Measurements from ENCODE around the gene RASSF1. TPM values are rescaled to one million over a fixed set of nuclear protein-coding genes. Genes with fewer than 3 reads are reported as not detected.

RASSF1 gene, protein sequence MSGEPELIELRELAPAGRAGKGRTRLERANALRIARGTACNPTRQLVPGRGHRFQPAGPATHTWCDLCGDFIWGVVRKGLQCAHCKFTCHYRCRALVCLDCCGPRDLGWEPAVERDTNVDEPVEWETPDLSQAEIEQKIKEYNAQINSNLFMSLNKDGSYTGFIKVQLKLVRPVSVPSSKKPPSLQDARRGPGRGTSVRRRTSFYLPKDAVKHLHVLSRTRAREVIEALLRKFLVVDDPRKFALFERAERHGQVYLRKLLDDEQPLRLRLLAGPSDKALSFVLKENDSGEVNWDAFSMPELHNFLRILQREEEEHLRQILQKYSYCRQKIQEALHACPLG
- total RNA-seq (2022; extraction: Qiagen RNA extraction): 15.1 to 20.7 TPM (median 19.5 TPM) in 5 replicates

DNA sequence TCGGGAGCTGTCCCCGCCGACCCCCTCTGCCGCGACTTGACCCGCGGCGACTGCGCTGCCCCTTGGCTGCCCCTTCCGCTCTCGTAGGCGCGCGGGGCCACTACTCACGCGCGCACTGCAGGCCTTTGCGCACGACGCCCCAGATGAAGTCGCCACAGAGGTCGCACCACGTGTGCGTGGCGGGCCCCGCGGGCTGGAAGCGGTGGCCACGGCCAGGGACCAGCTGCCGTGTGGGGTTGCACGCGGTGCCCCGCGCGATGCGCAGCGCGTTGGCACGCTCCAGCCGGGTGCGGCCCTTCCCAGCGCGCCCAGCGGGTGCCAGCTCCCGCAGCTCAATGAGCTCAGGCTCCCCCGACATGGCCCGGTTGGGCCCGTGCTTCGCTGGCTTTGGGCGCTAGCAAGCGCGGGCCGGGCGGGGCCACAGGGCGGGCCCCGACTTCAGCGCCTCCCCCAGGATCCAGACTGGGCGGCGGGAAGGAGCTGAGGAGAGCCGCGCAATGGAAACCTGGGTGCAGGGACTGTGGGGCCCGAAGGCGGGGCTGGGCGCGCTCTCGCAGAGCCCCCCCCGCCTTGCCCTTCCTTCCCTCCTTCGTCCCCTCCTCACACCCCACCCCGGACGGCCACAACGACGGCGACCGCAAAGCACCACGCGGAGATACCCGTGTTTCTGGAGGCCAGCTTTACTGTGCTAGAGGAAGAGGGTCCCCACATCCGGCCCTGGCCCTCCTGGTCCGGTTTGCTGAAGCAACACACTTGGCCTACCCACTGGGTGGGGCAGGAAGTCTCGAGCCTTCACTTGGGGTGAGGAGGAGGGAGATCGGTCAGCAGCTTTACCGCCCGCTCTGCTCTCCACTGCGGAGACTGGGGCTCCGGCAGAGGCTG lies at the start of gene RASSF1:
RASSF1 (minus strand) TSS at position 389 of the 882 bp plus-strand sequence; CDS start at position 358, 31 bp downstream.

DNA sequence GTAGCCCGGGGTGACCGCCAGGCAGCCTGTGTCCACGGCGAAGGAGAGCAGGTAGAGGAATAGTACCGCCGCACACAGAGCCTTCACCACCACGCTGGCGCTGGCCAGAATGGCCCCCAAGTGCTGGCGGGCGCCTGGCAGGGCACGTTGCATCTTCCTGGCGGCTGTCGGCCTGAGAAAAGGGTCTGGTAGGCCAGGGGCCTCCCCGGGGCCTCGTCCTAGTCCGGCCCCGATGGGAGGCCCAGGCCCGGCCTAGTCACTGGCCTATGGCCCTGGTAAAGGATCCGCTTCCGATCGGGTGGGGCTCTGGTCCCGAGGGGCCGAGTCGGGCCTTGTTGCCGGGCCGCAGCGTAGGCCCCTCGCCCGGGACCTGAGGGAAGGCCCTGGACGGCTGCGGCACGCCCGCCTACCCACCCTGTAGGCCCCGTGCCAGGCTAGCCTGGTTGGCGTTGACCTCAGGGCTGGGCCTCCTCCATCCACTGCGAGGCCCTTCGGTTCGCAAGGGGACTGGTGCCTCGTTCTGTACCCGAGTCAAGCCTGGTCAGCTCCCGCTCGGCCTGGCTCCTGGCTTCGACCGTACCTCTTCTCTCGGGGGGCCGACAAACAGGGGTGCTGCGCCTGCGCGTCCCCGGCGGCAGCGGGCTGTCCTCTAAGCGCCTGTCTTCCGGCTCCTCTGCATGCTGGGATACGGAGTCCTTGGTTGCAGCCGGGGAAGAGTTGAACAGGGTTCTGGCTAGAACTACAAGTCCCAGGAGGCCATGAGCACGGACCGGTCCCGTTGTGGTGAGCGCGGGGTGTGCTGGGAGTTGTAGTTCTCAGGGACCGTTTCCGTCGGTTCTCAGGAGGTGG lies 18.5 kb upstream of the RASSF1 start, which contains the start of gene TMEM115:
TMEM115 (minus strand) TSS at position 611 of the 849 bp plus-strand sequence; CDS start at position 153, 458 bp downstream.

DNA sequence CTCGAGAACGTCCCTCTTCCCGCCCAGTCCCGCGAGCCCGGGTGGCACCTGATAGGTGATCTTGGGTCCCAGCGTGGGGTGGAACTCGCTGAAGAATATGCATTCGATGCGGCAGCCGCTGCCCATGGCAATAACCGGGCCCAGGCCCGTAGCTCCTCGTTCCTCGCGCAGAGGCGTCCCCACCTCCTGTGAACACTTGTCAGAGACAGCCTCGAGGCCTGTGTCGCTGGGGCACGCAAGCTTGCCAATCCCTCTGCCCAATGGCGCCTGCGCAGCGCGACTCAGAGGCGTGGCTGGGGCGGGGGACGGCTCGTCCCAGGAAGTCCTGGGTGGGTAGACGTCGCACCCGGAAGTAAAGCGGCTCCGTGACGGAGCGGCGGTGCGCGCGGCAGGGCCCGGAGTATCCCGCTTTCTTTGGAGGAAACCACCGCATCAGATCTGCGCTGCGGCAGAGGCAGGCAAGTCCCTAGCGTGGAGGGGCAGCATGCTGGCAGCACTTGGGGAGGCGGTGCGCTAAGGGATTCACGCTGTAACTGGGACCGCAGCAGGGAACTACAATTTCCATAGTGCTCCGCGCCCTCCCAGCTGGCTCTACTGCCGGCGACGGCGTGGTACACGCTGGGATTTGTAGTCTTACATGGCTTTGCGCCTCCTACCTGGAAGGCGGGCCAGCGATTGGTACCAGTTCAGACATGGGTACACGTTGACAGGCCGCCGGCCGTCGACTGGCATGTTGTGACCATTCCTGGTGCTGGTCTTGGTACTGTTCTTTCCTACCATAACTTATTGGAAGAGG lies 10.1 kb upstream of the RASSF1 start, which contains the start of the genes CYB561D2 and NPRL2:
CYB561D2 (plus strand) TSS at position 336 of the 796 bp plus-strand sequence. CDS start 572 bp downstream, outside the sequence.
NPRL2 (minus strand) TSS at position 249 of the 796 bp plus-strand sequence; CDS start at position 126, 123 bp downstream.

DNA sequence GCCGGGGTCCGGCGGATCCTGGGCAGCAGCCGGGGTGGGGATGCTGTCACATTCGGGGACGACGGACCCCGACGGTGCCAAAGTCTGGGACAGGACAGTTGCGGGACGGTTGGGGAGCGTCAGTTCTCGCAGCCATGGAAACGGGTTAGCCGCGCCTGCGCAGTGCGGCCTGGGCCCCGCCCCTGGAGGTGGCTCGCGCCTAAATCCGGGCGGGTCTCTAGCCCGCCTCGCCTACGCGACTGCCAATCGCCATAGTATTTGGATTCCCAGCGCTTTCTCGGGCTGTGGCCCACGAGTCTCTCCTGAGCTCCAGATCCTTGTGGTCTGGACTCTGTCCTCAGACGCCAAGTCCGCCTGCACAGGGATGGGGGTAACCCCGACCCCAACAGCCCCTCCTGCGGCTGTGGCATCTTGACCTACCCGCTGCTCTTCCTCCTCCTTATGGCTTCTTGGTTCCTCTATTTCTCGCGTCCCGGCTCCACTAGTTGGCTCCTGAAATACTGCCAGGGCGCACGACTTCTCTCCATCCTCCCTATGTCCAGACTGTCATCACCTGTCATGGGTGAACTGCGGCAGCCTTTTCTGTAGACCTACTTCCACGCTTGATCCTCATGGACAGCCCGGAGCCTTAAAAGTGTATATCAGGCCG lies 5.1 kb upstream of the RASSF1 start, which contains the start of gene ZMYND10:
ZMYND10 (minus strand) TSS at position 147 of the 649 bp plus-strand sequence. CDS start 153 bp downstream, outside the sequence.

DNA sequence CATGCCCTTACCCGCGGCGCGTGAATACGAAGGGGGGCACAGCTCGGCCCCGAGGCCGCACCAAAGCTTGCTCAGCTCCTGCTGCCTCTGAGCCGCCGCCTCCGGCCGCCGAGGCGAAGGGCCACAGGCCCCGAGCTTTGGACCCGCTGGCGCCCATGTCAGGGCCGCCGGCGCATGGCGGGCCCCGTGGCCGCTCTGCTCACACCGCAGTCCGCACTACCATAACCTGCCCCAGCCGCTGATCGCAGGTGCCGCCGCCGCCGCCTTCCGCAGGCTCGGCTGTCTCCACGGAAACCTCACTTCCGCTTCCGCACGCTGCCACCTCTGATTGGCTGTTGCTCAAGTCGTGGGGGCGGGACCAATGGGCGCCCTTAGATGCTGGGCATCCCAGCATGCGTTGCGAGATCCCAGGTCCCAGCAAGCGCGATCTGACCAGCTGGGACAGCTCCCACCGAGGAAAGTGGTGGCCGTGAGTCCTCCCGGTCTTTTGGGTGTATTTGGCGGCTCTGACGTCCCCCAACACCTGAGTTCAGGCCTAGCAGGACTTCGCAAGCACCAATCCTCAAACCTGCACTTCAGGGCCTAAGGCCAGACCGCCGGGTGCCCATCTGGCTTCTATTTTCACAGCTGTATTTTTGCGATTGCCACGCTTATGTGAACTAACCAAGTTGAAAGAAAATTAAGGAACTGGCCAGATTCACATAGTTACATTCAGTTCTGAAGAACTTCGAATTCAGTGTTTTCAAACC lies 12.5 kb downstream of the RASSF1 start, which contains the start of gene TUSC2:
TUSC2 (minus strand) TSS at position 281 of the 749 bp plus-strand sequence; CDS start at position 157, 124 bp downstream.

DNA sequence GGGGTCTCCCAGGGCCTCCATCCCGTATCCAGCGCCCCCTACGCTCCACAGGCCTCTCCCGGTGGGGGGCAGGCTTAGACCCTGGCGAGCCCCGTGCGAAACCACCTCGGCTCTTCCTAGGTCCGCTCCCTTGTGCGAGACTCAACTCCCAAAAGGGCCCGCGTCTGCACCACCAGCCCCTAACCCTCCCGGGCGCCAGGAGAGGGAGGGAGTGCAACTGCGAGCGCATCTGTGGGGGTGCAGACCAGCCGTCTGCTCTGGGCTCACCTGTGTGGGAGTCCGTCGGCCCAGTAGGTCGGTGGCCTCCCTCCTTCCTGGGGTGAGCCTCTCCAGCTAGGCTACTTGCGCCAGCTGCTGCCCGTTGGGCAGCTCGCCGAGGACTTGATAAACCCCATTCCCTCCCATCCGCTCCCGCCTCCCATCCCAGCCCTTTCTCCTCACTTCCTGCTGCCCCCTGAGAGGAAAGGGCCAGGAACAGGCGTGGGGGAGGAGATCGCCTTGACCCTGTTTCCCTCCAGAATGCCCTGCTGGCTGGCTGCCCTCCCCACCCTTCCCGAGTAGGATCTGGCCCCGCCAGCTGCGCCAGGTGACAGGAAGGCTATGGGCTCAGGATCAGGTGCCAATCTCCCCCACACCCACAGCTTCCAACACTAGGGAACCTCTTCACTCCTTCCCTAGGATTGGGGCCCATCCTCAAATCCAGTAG lies 18.1 kb downstream of the RASSF1 start, which contains the start of gene HYAL2:
HYAL2 (minus strand) TSS at position 360 of the 706 bp plus-strand sequence. CDS start 2,256 bp downstream, outside the sequence.

DNA sequence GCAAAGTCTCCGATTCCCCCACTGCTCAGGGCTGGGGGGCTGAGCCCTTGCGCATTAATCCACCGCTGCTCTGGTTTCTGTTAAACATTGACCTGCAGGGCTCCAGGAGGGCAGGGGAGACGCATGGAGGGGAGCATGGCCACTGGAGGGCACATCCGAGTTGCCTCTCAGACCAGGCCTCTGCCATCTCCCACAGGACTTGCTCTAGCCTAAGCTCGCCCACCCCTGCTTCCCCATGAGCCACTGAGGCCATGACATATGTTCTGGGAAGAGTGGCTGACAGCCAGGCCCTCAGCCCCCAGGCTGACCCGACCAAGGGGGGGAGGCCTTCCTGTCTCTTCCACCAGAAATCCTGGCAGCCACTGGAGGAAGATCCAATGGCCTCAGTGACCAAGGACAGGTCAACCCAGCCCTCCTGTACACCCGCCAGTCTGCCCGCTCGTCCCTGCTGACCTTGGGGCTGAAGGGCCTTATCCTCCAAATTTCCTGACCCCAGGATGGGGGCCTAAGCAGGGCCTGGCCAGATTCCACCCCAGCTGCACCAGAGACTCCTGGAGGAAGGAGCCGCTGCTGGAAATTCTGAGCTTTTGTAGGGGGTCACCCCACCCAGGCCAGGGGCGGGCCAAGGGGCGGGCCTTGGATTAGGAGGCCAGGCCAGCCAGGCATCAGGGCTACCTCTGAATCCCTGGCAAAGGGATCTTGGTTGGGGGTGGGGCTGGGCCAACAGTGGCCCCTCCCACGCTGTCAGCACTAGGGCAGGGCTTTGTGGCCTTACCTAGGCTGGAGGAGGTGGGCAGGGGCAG lies 37.4 kb downstream of the RASSF1 start, which contains the start of gene HYAL1:
HYAL1 (minus strand) TSS at position 562 of the 803 bp plus-strand sequence. CDS start 618 bp downstream, outside the sequence.

DNA sequence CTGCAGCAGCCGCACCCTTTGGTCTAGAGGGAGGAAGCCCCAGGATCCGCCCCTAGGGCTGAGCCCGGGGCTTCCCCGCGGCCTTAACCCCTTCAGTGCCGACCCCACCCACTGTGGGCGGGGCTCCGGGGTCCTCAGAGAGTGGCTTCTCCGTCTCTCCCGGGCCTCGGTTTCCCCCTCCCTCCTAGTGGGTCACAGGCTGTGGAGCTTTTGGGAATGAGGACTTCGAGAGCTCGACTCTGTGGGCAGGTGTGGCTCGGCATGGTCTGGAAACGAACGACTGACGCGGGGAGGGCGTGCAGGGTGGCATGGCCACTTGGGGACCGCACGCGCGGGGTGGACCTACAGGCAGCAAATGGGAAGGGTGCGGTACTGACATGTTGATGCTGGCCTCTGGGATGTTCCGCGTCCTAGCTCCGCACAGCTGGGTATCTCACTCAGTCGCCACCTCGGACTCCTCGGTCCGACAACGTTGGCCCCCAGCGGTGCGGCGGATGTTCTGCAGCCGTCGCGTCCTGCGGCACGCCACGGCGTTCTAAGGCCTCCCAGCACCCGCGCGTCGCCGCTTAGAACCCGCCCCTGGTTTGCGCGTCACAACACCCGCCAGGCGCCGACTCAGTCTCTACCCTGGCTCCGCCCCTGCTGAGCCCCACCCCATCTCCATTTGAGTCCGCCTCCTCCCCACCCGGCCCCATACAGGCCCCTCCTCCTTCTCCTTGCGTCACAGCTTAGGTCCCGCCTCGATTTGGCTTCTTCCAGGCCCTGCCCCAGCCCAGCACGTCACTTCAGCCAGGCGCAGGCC lies 41.6 kb downstream of the RASSF1 start, which contains the start of the genes HYAL3 and NAA80:
HYAL3 (minus strand) TSS at position 570 of the 802 bp plus-strand sequence. CDS start 3,803 bp downstream, outside the sequence.
NAA80 (minus strand) TSS at position 570 of the 802 bp plus-strand sequence. CDS start 1,942 bp downstream, outside the sequence.

DNA sequence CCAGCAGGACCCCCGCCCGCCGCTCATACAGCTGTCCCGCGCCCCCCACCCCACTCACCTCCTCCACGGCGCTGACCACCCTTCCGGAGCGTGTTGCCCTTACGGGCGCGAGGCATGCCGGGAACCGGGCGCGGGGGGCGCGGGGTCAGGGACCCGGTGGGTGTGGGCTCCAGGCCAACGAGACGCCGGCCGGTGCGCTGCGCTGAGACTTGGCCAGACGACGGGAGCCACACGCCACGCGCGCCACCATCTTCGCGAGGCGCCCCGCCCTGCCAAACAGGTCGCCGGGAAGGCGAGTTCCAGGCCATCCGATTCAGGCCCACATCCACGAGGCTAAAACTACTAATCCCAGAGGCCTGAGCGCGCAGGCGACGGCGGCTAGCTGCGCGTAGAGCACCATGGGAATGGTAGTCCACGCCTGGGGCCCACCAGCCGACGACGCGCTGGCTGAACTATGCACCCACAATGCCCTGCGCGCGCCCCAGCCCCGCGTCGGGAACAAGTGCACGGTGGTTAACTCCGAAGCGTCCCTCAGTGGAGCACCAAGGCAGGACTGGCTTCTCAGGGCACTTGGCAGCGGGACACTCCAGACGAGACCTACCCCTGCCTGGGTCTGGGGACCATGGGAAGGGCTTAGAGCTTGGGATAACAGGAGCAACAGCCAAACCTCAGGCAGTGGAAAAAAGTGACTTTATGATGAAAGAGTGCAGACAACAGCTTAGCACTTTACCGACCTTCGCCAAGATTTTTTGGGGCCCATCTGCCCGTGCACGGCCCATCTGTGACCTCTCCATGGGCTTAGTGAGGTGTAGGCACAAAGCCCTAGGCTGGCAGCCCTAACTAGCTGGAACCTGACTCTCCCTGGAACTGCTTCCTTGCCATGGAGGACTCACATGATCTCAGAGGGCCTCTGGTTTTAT lies 48.2 kb downstream of the RASSF1 start, which contains the start of gene IFRD2:
IFRD2 (minus strand) TSS at position 271 of the 920 bp plus-strand sequence; CDS start at position 116, 155 bp downstream.

Other genes starting within 250 kb of the RASSF1 start
- gene SEMA3F, start 185.5 kb downstream of the RASSF1 start, total RNA-seq (2022; extraction: Qiagen RNA extraction): 14.4 to 21.6 TPM (median 19.7 TPM) in 5 replicates
- 0.05 to 0.25 TPM (median 0.22 TPM) in 3 of 5 replicates, not detected in the others for gene GNAT1, start 149.2 kb downstream of the RASSF1 start, total RNA-seq (2022; extraction: Qiagen RNA extraction)
- 0.03 to 0.15 TPM (median 0.13 TPM) in 4 of 5 replicates, not detected in the other for gene SLC38A3, start 135.6 kb downstream of the RASSF1 start, total RNA-seq (2022; extraction: Qiagen RNA extraction)
- 39.0 to 48.9 TPM (median 46.5 TPM) in 5 replicates for gene GNAI2, start 104.6 kb downstream of the RASSF1 start, total RNA-seq (2022; extraction: Qiagen RNA extraction)
- 5.2 to 7.9 TPM (median 7.4 TPM) in 5 replicates for gene SEMA3B, start 71.7 kb downstream of the RASSF1 start, total RNA-seq (2022; extraction: Qiagen RNA extraction)
- 0.11 to 0.13 TPM in 2 of 5 replicates, not detected in the others for gene LSMEM2, start 61.7 kb downstream of the RASSF1 start, total RNA-seq (2022; extraction: Qiagen RNA extraction)
- gene IFRD2, start 48.4 kb downstream of the RASSF1 start, total RNA-seq (2022; extraction: Qiagen RNA extraction): 71.9 to 93.3 TPM (median 89.3 TPM) in 5 replicates
- 7.2 to 9.7 TPM (median 9.5 TPM) in 5 replicates for gene HYAL3, start 41.4 kb downstream of the RASSF1 start, total RNA-seq (2022; extraction: Qiagen RNA extraction)
- gene NAA80, start 41.4 kb downstream of the RASSF1 start, total RNA-seq (2022; extraction: Qiagen RNA extraction): 5.1 to 7.9 TPM (median 7.0 TPM) in 5 replicates
- gene HYAL1, start 37.3 kb downstream of the RASSF1 start, total RNA-seq (2022; extraction: Qiagen RNA extraction): 0.39 to 0.84 TPM (median 0.54 TPM) in 5 replicates
- 24.2 to 33.6 TPM (median 30.5 TPM) in 5 replicates for gene HYAL2, start 18.1 kb downstream of the RASSF1 start, total RNA-seq (2022; extraction: Qiagen RNA extraction)
- gene TUSC2, start 12.6 kb downstream of the RASSF1 start, total RNA-seq (2022; extraction: Qiagen RNA extraction): 24.6 to 42.8 TPM (median 35.7 TPM) in 5 replicates
- gene ZMYND10, start 4.9 kb upstream of the RASSF1 start, total RNA-seq (2022; extraction: Qiagen RNA extraction): 0.91 to 1.8 TPM (median 1.2 TPM) in 5 replicates
- 13.1 to 15.4 TPM (median 13.5 TPM) in 5 replicates for gene NPRL2, start 9.9 kb upstream of the RASSF1 start, total RNA-seq (2022; extraction: Qiagen RNA extraction)
- 13.6 to 21.4 TPM (median 18.1 TPM) in 5 replicates for gene CYB561D2, start 10.0 kb upstream of the RASSF1 start, total RNA-seq (2022; extraction: Qiagen RNA extraction)
- gene TMEM115, start 18.7 kb upstream of the RASSF1 start, total RNA-seq (2022; extraction: Qiagen RNA extraction): 41.1 to 49.8 TPM (median 48.6 TPM) in 5 replicates
- 0.45 to 0.71 TPM (median 0.53 TPM) in 5 replicates for gene CACNA2D2, start 162.8 kb upstream of the RASSF1 start, total RNA-seq (2022; extraction: Qiagen RNA extraction)
- gene C3orf18, start 226.9 kb upstream of the RASSF1 start, total RNA-seq (2022; extraction: Qiagen RNA extraction): 2.1 to 2.7 TPM (median 2.4 TPM) in 5 replicates
- 4.6 to 6.7 TPM (median 6.6 TPM) in 5 replicates for gene HEMK1, start 228.7 kb upstream of the RASSF1 start, total RNA-seq (2022; extraction: Qiagen RNA extraction)